ENCODE measurements around the gene CFAP299. TPM values are rescaled to one million over a fixed set of nuclear protein-coding genes. Genes with fewer than 3 reads are reported as not detected.

Gene CFAP299
- total and polyA plus RNA-seq, 2 of the 13 experiments (the other 11 are each of a cell fraction or from before 2014, with no cell fraction given) = not detected

DNA sequence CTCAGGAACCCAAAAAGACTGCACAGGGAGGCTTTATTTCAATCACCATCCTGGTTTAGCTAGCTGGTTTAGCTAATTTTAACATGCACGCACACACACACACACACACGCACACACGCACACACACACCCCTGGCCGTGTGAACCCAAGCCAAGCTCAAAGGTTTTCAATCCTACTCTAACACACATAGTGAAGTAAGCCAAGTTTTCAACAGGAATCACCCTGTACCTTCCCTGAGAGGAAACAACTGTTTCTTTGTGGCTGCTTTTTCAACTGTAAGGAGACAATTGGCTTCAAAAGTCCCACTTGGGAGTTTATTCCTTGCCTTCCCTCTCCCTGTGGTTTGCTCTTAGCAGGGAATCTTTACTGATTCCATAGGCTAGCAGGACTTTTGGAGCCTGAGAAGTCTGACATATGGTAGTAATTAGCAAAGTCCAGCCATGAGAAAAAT is 596.1 kb downstream of the CFAP299 start:
- no peak overlapping the region for H3K4me3 ChIP-seq (replicated peaks in 1 of 3; ENCODE audit: insufficient read depth in 1 of 3, low read depth in 2 of 3, low read length in 3 of 3)
- no TSS peak for BruUV-seq (replicated peaks)
- H3K79me2 ChIP-seq (ENCODE audit: insufficient read depth, low read length) = no peaks in the 10 kb centered on the region
- ATAC-seq (no peak), FAIRE-seq (no peak), DNase-seq (ENCODE audit: low spot score) (no peak)
- H3K4me2 ChIP-seq (ENCODE audit: low read depth, low read length) = no peak overlapping the region
- no peak overlapping the region for H3K27ac ChIP-seq (ENCODE audit: extremely low read length, insufficient read depth, low read length)
- no peak overlapping the region for H2AFZ ChIP-seq (ENCODE audit: low read length)
- no peak for TF ChIP-seq HNRNPK (IDR thresholded peaks at IDR 0.05; ENCODE audit: low read depth, low read length, poor library complexity, severe bottlenecking)
- no peak for TF ChIP-seq MAFK (conservative IDR thresholded peaks at IDR 0.05 in 1 of 2, IDR thresholded peaks at IDR 0.05 in 1 of 2; ENCODE audit: low read length in 2 of 2)
- no peak for TF ChIP-seq CBX1 (IDR thresholded peaks at IDR 0.05; ENCODE audit: low read depth)
- TF ChIP-seq ARNT2 (CRISPR knock-in tag; IDR thresholded peaks at IDR 0.05; ENCODE audit: low read depth) = no peak
- in situ Hi-C loops (cut with HindIII; ENCODE audit: extremely low pct_ligation_motif_present, low pct_unique_long_range_greater_than_20kb) = no loop called here
- ChIA-PET CTCF (ENCODE audit: low intra/inter-chr PET ratio, low total read pairs) (no interaction called here), POLR2A (no interaction called here)
- no peak overlapping the region for H3K9ac ChIP-seq (ENCODE audit: insufficient read depth, low read depth, low read length)
- H4K20me1 ChIP-seq (ENCODE audit: insufficient read depth, low read length) = no peaks in the 10 kb centered on the region
- 2% methylated on average over 4 of the region's 4 CpGs for WGBS (ENCODE audit: low lambda C conversion rate)
- no peaks in the 10 kb centered on the region for H3K9me3 ChIP-seq (ENCODE audit: low read length)
- H3K36me3 ChIP-seq (replicated peaks in 1 of 2; ENCODE audit: control insufficient read depth in 1 of 2, insufficient read depth in 2 of 2, low read length in 2 of 2) = no peaks in the 10 kb centered on the region
- no peaks in the 10 kb centered on the region for H3K27me3 ChIP-seq (ENCODE audit: control insufficient read depth in 1 of 2, insufficient read depth in 2 of 2, low read length in 2 of 2)
- no peaks in the 10 kb centered on the region for H3K4me1 ChIP-seq (ENCODE audit: insufficient read depth, low read length)
- intact Hi-C loops (cut with micrococcal nuclease; ENCODE audit: unreplicated experiment) = no loop called here

- Histone ChIP-seq H3K9me3 (ENCODE audit: low read length) (no peaks in the 10 kb centered on the region), H2AFZ (ENCODE audit: low read length) (no peak overlapping the region), H4K20me1 (ENCODE audit: insufficient read depth, low read length) (no peaks in the 10 kb centered on the region), H3K9ac (ENCODE audit: insufficient read depth, low read depth, low read length) (no peak overlapping the region), H3K27ac (ENCODE audit: extremely low read length, insufficient read depth, low read length) (no peak overlapping the region), H3K27me3 (ENCODE audit: control insufficient read depth in 1 of 2, insufficient read depth in 2 of 2, low read length in 2 of 2) (no peaks in the 10 kb centered on the region), H3K79me2 (ENCODE audit: insufficient read depth, low read length) (no peaks in the 10 kb centered on the region), H3K4me2 (ENCODE audit: low read depth, low read length) (no peak overlapping the region), H3K4me1 (ENCODE audit: insufficient read depth, low read length) (no peaks in the 10 kb centered on the region), H3K36me3 (replicated peaks in 1 of 2; ENCODE audit: control insufficient read depth in 1 of 2, insufficient read depth in 2 of 2, low read length in 2 of 2) (no peaks in the 10 kb centered on the region), H3K4me3 (replicated peaks in 1 of 3; ENCODE audit: insufficient read depth in 1 of 3, low read depth in 2 of 3, low read length in 3 of 3) (no peak overlapping the region)
- FAIRE-seq (no peak), DNase-seq (ENCODE audit: low spot score) (no peak), ATAC-seq (no peak)
- no TSS peak for BruUV-seq (replicated peaks)
- ChIA-PET POLR2A (no interaction called here), CTCF (ENCODE audit: low intra/inter-chr PET ratio, low total read pairs) (no interaction called here)
- TF ChIP-seq EHMT2 (IDR thresholded peaks at IDR 0.05; ENCODE audit: borderline replicate concordance, low read depth, low read length) = no peak
- in situ Hi-C loops (cut with HindIII; ENCODE audit: extremely low pct_ligation_motif_present, low pct_unique_long_range_greater_than_20kb) (no loop called here), intact Hi-C loops (cut with micrococcal nuclease; ENCODE audit: unreplicated experiment) (no loop called here)
- 7% methylated on average over 1 of the region's 1 CpG for WGBS (ENCODE audit: low lambda C conversion rate)
Observed at GRCh38 chr4:80948141-80948540, 612.6 kb downstream of the CFAP299 start.

Data from HepG2 (cell line).